Measurements from ENCODE around the gene PUS1.

GRCh38 chr12:131885543-131886057, 43.5 kb upstream of the PUS1 start:
- TF ChIP-seq ZNF274 (IDR thresholded peaks at IDR 0.05; ENCODE audit: low read depth, low read length) = no peak
- TF ChIP-seq SUZ12 (IDR thresholded peaks at IDR 0.05; ENCODE audit: extremely low read depth, insufficient read depth, insufficient read length) = no peak
